ENCODE results near the gene QSOX1. TPM values are rescaled to one million over a fixed set of nuclear protein-coding genes. Genes with fewer than 3 reads are reported as not detected.

Gene QSOX1
- total RNA-seq, 1 donor from 2014 or later, result 221 TPM

GRCh38 chr1:180252638-180253536 is 98.2 kb downstream of the QSOX1 start:
- no peak overlapping the region for H3K4me3 Mint-ChIP-seq (ENCODE audit: low read depth)
- DNase-seq (ENCODE audit: low spot score, unreplicated experiment), result no peak
- H3K36me3 Mint-ChIP-seq (ENCODE audit: insufficient read depth), result no peaks in the 10 kb centered on the region
- H3K4me1 Mint-ChIP-seq (ENCODE audit: low read depth), result peaks cover 20% of the 10 kb centered on the region
- TF ChIP-seq, protein P1, sequence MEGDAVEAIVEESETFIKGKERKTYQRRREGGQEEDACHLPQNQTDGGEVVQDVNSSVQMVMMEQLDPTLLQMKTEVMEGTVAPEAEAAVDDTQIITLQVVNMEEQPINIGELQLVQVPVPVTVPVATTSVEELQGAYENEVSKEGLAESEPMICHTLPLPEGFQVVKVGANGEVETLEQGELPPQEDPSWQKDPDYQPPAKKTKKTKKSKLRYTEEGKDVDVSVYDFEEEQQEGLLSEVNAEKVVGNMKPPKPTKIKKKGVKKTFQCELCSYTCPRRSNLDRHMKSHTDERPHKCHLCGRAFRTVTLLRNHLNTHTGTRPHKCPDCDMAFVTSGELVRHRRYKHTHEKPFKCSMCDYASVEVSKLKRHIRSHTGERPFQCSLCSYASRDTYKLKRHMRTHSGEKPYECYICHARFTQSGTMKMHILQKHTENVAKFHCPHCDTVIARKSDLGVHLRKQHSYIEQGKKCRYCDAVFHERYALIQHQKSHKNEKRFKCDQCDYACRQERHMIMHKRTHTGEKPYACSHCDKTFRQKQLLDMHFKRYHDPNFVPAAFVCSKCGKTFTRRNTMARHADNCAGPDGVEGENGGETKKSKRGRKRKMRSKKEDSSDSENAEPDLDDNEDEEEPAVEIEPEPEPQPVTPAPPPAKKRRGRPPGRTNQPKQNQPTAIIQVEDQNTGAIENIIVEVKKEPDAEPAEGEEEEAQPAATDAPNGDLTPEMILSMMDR (IDR thresholded peaks at IDR 0.05; ENCODE audit: unreplicated experiment), result peak; percentile 64
- no peaks in the 10 kb centered on the region for H3K9me3 Mint-ChIP-seq (ENCODE audit: low read depth)
- no peak overlapping the region for H3K27ac Mint-ChIP-seq
- H3K27me3 Mint-ChIP-seq, result peaks cover 24% of the 10 kb centered on the region

Other genes with a start within 250 kb of the QSOX1 start
- 48.7 and 49.7 TPM in 2 replicates for gene CEP350, start 200.1 kb upstream of the QSOX1 start, total RNA-seq
- 0.55 and 0.62 TPM in 2 replicates for gene LHX4, start 75.4 kb downstream of the QSOX1 start, total RNA-seq